ENCODE data around the gene KCNJ3.
A peak's percentile ranks its signal among the peaks of the same experiment; 100 is the strongest.

KCNJ3 gene

GRCh38 chr2:154882725-154883124 lies 184.2 kb downstream of the KCNJ3 start:
- Histone ChIP-seq H2AFZ (ENCODE audit: low read length) (no peak overlapping the region), H3K4me3 (ENCODE audit: low read length in 2 of 2) (no peak overlapping the region), H2BK12ac (ENCODE audit: low read length) (no peak overlapping the region), H3K4ac (ENCODE audit: low read length) (no peak overlapping the region), H3K79me1 (ENCODE audit: low read depth, low read length) (no peaks in the 10 kb centered on the region), H3K18ac (ENCODE audit: low read length) (no peak overlapping the region), H2AK5ac (ENCODE audit: low read depth, low read length) (no peak overlapping the region), H3K23ac (ENCODE audit: low read depth, low read length, poor library complexity) (no peak overlapping the region), H2BK5ac (ENCODE audit: low read length) (no peak overlapping the region), H4K8ac (ENCODE audit: low read depth, low read length) (no peak overlapping the region), H2BK15ac (ENCODE audit: low read length) (no peak overlapping the region), H3K9me3 (replicated peaks in 1 of 2; ENCODE audit: control insufficient read depth in 2 of 2, insufficient read depth in 1 of 2, low read depth in 1 of 2, low read length in 2 of 2) (peaks cover 0 to 4% of the 10 kb centered on the region in 2 donors), H3K36me3 (replicated peaks in 1 of 2; ENCODE audit: control insufficient read depth in 2 of 2, insufficient read depth in 2 of 2, low read length in 2 of 2) (no peaks in the 10 kb centered on the region), H3K27ac (replicated peaks; ENCODE audit: low read length) (no peak overlapping the region), H3K9ac (ENCODE audit: low read depth, low read length, poor library complexity) (no peak overlapping the region), H3K14ac (ENCODE audit: low read length) (no peak overlapping the region), H3K27me3 (ENCODE audit: control insufficient read depth in 3 of 3, insufficient read depth in 3 of 3, low read depth in 1 of 3, low read length in 3 of 3) (no peaks in the 10 kb centered on the region), H4K91ac (ENCODE audit: low read depth, low read length, poor library complexity) (no peak overlapping the region), H3K4me1 (ENCODE audit: control insufficient read depth in 2 of 2, insufficient read depth in 1 of 2, low read depth in 1 of 2, low read length in 2 of 2) (no peaks in the 10 kb centered on the region), H2BK120ac (ENCODE audit: low read depth, low read length) (no peak overlapping the region), H3K4me2 (ENCODE audit: insufficient read depth, low read length, poor library complexity, severe bottlenecking) (no peak overlapping the region)
- WGBS, 2 donors (ENCODE audit: extremely low coverage in 2 of 2, insufficient read length in 2 of 2, insufficient replicate concordance in 1 of 2), result no CpG with 5 or more reads among the region's 3 CpGs
- no peak for DNase-seq (ENCODE audit: low spot score)

GRCh38 chr2:154886316-154886715 lies 187.8 kb downstream of the KCNJ3 start:
- H3K14ac ChIP-seq (ENCODE audit: low read length), result no peak overlapping the region
- no peak overlapping the region for H3K4ac ChIP-seq (ENCODE audit: low read length)
- no peak for DNase-seq (ENCODE audit: low spot score)
- no peak overlapping the region for H2BK12ac ChIP-seq (ENCODE audit: low read length)
- H3K79me1 ChIP-seq (ENCODE audit: low read depth, low read length), result no peaks in the 10 kb centered on the region
- H3K9ac ChIP-seq (ENCODE audit: low read depth, low read length, poor library complexity), result no peak overlapping the region
- WGBS, 2 donors (ENCODE audit: extremely low coverage in 2 of 2, insufficient read length in 2 of 2, insufficient replicate concordance in 1 of 2), result no CpG with 5 or more reads among the region's 5 CpGs
- no peaks in the 10 kb centered on the region for H3K27me3 ChIP-seq (ENCODE audit: control insufficient read depth in 3 of 3, insufficient read depth in 3 of 3, low read depth in 1 of 3, low read length in 3 of 3)
- H2BK120ac ChIP-seq (ENCODE audit: low read depth, low read length), result no peak overlapping the region
- H3K23ac ChIP-seq (ENCODE audit: low read depth, low read length, poor library complexity), result peak overlapping the region; percentile 45
- no peak overlapping the region for H2BK15ac ChIP-seq (ENCODE audit: low read length)
- peaks cover 0 to 4% of the 10 kb centered on the region in 2 donors for H3K9me3 ChIP-seq (replicated peaks in 1 of 2; ENCODE audit: control insufficient read depth in 2 of 2, insufficient read depth in 1 of 2, low read depth in 1 of 2, low read length in 2 of 2)
- no peak overlapping the region for H2AK5ac ChIP-seq (ENCODE audit: low read depth, low read length)
- H4K8ac ChIP-seq (ENCODE audit: low read depth, low read length), result no peak overlapping the region
- no peak overlapping the region for H3K18ac ChIP-seq (ENCODE audit: low read length)
- H3K36me3 ChIP-seq (replicated peaks in 1 of 2; ENCODE audit: control insufficient read depth in 2 of 2, insufficient read depth in 2 of 2, low read length in 2 of 2), result no peaks in the 10 kb centered on the region
- no peak overlapping the region for H3K4me2 ChIP-seq (ENCODE audit: insufficient read depth, low read length, poor library complexity, severe bottlenecking)
- peak overlapping the region in 1 of 2 donors; percentile 27 for H3K4me3 ChIP-seq (ENCODE audit: low read length in 2 of 2)
- H2AFZ ChIP-seq (ENCODE audit: low read length), result no peak overlapping the region
- H2BK5ac ChIP-seq (ENCODE audit: low read length), result no peak overlapping the region
- H4K91ac ChIP-seq (ENCODE audit: low read depth, low read length, poor library complexity), result no peak overlapping the region
- no peaks in the 10 kb centered on the region for H3K4me1 ChIP-seq (ENCODE audit: control insufficient read depth in 2 of 2, insufficient read depth in 1 of 2, low read depth in 1 of 2, low read length in 2 of 2)
- no peak overlapping the region for H3K27ac ChIP-seq (replicated peaks; ENCODE audit: low read length)

- Histone ChIP-seq H3K27ac (replicated peaks; ENCODE audit: low read length) (no peak overlapping the region), H3K79me1 (ENCODE audit: low read depth, low read length) (no peaks in the 10 kb centered on the region), H3K27me3 (ENCODE audit: control insufficient read depth in 3 of 3, insufficient read depth in 3 of 3, low read depth in 1 of 3, low read length in 3 of 3) (no peaks in the 10 kb centered on the region), H3K23ac (ENCODE audit: low read depth, low read length, poor library complexity) (no peak overlapping the region), H2BK5ac (ENCODE audit: low read length) (no peak overlapping the region), H2AK5ac (ENCODE audit: low read depth, low read length) (no peak overlapping the region), H4K8ac (ENCODE audit: low read depth, low read length) (no peak overlapping the region), H2BK12ac (ENCODE audit: low read length) (no peak overlapping the region), H2BK120ac (ENCODE audit: low read depth, low read length) (no peak overlapping the region), H3K14ac (ENCODE audit: low read length) (no peak overlapping the region), H3K18ac (ENCODE audit: low read length) (no peak overlapping the region), H4K91ac (ENCODE audit: low read depth, low read length, poor library complexity) (no peak overlapping the region), H3K4me1 (ENCODE audit: control insufficient read depth in 2 of 2, insufficient read depth in 1 of 2, low read depth in 1 of 2, low read length in 2 of 2) (no peaks in the 10 kb centered on the region), H3K9ac (ENCODE audit: low read depth, low read length, poor library complexity) (no peak overlapping the region), H2AFZ (ENCODE audit: low read length) (no peak overlapping the region), H2BK15ac (ENCODE audit: low read length) (no peak overlapping the region), H3K4me2 (ENCODE audit: insufficient read depth, low read length, poor library complexity, severe bottlenecking) (no peak overlapping the region), H3K4me3 (ENCODE audit: low read length in 2 of 2) (no peak overlapping the region), H3K9me3 (replicated peaks in 1 of 2; ENCODE audit: control insufficient read depth in 2 of 2, insufficient read depth in 1 of 2, low read depth in 1 of 2, low read length in 2 of 2) (no peaks in the 10 kb centered on the region), H3K36me3 (replicated peaks in 1 of 2; ENCODE audit: control insufficient read depth in 2 of 2, insufficient read depth in 2 of 2, low read length in 2 of 2) (no peaks in the 10 kb centered on the region), H3K4ac (ENCODE audit: low read length) (no peak overlapping the region)
- DNase-seq (ENCODE audit: low spot score), result no peak
- no CpG with 5 or more reads among the region's 1 CpG for WGBS, 2 donors (ENCODE audit: extremely low coverage in 2 of 2, insufficient read length in 2 of 2, insufficient replicate concordance in 1 of 2)
These were observed 199.8 kb downstream of the KCNJ3 start for GRCh38 chr2:154898269-154898668.

GRCh38 chr2:154901063-154901462 lies 202.6 kb downstream of the KCNJ3 start:
- Histone ChIP-seq H3K9ac (ENCODE audit: low read depth, low read length, poor library complexity) (no peak overlapping the region), H2AK5ac (ENCODE audit: low read depth, low read length) (no peak overlapping the region), H3K27me3 (ENCODE audit: control insufficient read depth in 3 of 3, insufficient read depth in 3 of 3, low read depth in 1 of 3, low read length in 3 of 3) (no peaks in the 10 kb centered on the region), H2BK120ac (ENCODE audit: low read depth, low read length) (no peak overlapping the region), H4K91ac (ENCODE audit: low read depth, low read length, poor library complexity) (no peak overlapping the region), H2AFZ (ENCODE audit: low read length) (no peak overlapping the region), H3K4me2 (ENCODE audit: insufficient read depth, low read length, poor library complexity, severe bottlenecking) (no peak overlapping the region), H3K4me3 (ENCODE audit: low read length in 2 of 2) (no peak overlapping the region), H3K23ac (ENCODE audit: low read depth, low read length, poor library complexity) (no peak overlapping the region), H3K9me3 (replicated peaks in 1 of 2; ENCODE audit: control insufficient read depth in 2 of 2, insufficient read depth in 1 of 2, low read depth in 1 of 2, low read length in 2 of 2) (no peaks in the 10 kb centered on the region), H2BK12ac (ENCODE audit: low read length) (no peak overlapping the region), H3K14ac (ENCODE audit: low read length) (no peak overlapping the region), H2BK5ac (ENCODE audit: low read length) (no peak overlapping the region), H3K27ac (replicated peaks; ENCODE audit: low read length) (no peak overlapping the region), H3K79me1 (ENCODE audit: low read depth, low read length) (peaks cover 1% of the 10 kb centered on the region), H3K36me3 (replicated peaks in 1 of 2; ENCODE audit: control insufficient read depth in 2 of 2, insufficient read depth in 2 of 2, low read length in 2 of 2) (no peaks in the 10 kb centered on the region), H4K8ac (ENCODE audit: low read depth, low read length) (no peak overlapping the region), H3K4ac (ENCODE audit: low read length) (no peak overlapping the region), H3K18ac (ENCODE audit: low read length) (no peak overlapping the region), H3K4me1 (ENCODE audit: control insufficient read depth in 2 of 2, insufficient read depth in 1 of 2, low read depth in 1 of 2, low read length in 2 of 2) (no peaks in the 10 kb centered on the region), H2BK15ac (ENCODE audit: low read length) (no peak overlapping the region)
- WGBS, 2 donors (ENCODE audit: extremely low coverage in 2 of 2, insufficient read length in 2 of 2, insufficient replicate concordance in 1 of 2), result no CpG with 5 or more reads among the region's 1 CpG
- no peak for DNase-seq (ENCODE audit: low spot score)

All from neuronal stem cell (in vitro differentiated cells).